B cell (primary cell): ENCODE data around the gene CDKN2D. TPM values are rescaled to one million over a fixed set of nuclear protein-coding genes. Genes with fewer than 3 reads are reported as not detected.

Experiments
- ATAC-seq: fragments of 200-7000 bp; cut with Tn5 transposase; one replicate; pipeline ENCODE4 v1.10.0; 2021; ENCODE audit warnings: low read depth, mild to moderate bottlenecking, moderate number of reproducible peaks, moderate library complexity
- CTCF ChIA-PET: fragments of 350-600 bp; sonication (Branson Sonifier 250); formaldehyde crosslinking; loops from one replicate; lab custom pipeline; 2021; ENCODE audit warnings: antibody characterized with exemption, inconsistent platforms; lab: Charles Lee
- POLR2A ChIA-PET: fragments of 350-600 bp; sonication (Branson Sonifier 250); formaldehyde crosslinking; loops from one replicate; lab custom pipeline; 2021; ENCODE audit warnings: antibody characterized with exemption; lab: Charles Lee
- DNase-seq: peaks from one replicate; pipeline ENCODE4 v3.0.0; 2013
- H2AFZ ChIP-seq: 2 replicates; pipeline ENCODE4 v1.6.1; 2012; ENCODE audit warnings: mild to moderate bottlenecking, low read depth, low read length; ENCODE audit not compliant: insufficient read depth, poor library complexity, severe bottlenecking
- H3K27ac ChIP-seq, 2 donors: 1 replicate in 1 of 2; 2 replicates in 1 of 2; pipeline ENCODE4 v1.5.1; 2012 to 2013; ENCODE audit warnings: low read length in 2 of 2, mild to moderate bottlenecking in 2 of 2, moderate library complexity in 1 of 2
- H3K27me3 ChIP-seq, 4 experiments: fragments of 200-600 bp in 1 of 4; sonication (generic) in 1 of 4; replicated peaks in 1 of 4; 1 replicate in 2 of 4; 2 replicates in 2 of 4; pipeline versions ENCODE4 v1.6.1 to v1.7.0; 2013 to 2016; ENCODE audit warnings: low read length in 3 of 4, mild to moderate bottlenecking in 2 of 4, mixed read lengths in 1 of 4, moderate library complexity in 1 of 4; ENCODE audit not compliant: insufficient read depth in 4 of 4, control insufficient read depth in 3 of 4; ENCODE audit errors: control extremely low read depth in 1 of 4
- H3K36me3 ChIP-seq, 2 experiments: replicated peaks in 1 of 2; 1 replicate in 1 of 2; 2 replicates in 1 of 2; pipeline versions ENCODE4 v1.6.1 to v1.7.1; 2013; ENCODE audit warnings: low read length in 1 of 2; ENCODE audit not compliant: insufficient read depth in 2 of 2, control insufficient read depth in 1 of 2; ENCODE audit errors: control extremely low read depth in 1 of 2, extremely low read depth in 1 of 2
- H3K4me1 ChIP-seq, 2 donors: fragments of 200-600 bp in 1 of 2; sonication (generic) in 1 of 2; 1 replicate in 1 of 2; 2 replicates in 1 of 2; pipeline versions ENCODE4 v1.5.1 to v1.6.1; 2013 to 2017; ENCODE audit warnings: low read length in 2 of 2; ENCODE audit not compliant: control insufficient read depth in 2 of 2, insufficient read depth in 2 of 2
- H3K4me2 ChIP-seq: replicated peaks from 2 replicates; pipeline ENCODE3; 2012; ENCODE audit warnings: mild to moderate bottlenecking, low read depth, low read length; ENCODE audit not compliant: poor library complexity, severe bottlenecking
- H3K4me3 ChIP-seq, 5 experiments: fragments of 200-600 bp in 1 of 5; sonication (generic) in 1 of 5; 1 replicate in 3 of 5; 2 replicates in 2 of 5; pipeline versions ENCODE4 v1.5.1 to v1.7.0; 2011 to 2016; ENCODE audit warnings: low read length in 4 of 5, mild to moderate bottlenecking in 4 of 5, low read depth in 2 of 5, control low read depth in 1 of 5, moderate library complexity in 1 of 5; ENCODE audit not compliant: insufficient read depth in 1 of 5; ENCODE audit errors: control extremely low read depth in 1 of 5, extremely low read depth in 1 of 5
- H3K79me2 ChIP-seq: fragments of 200-600 bp; sonication (generic); one replicate; pipeline ENCODE4 v1.6.0; 2016; ENCODE audit warnings: low read length; ENCODE audit not compliant: control insufficient read depth, insufficient read depth
- H3K9ac ChIP-seq: fragments of 200-600 bp; sonication (generic); 2 replicates; pipeline ENCODE4 v1.6.1; 2017; ENCODE audit warnings: mild to moderate bottlenecking, low read length, moderate library complexity
- H3K9me3 ChIP-seq, 3 donors: one replicate each; pipeline versions ENCODE4 v1.6.1 to v1.7.1; 2013; ENCODE audit warnings: low read length in 2 of 3; ENCODE audit not compliant: control insufficient read depth in 2 of 3, insufficient read depth in 1 of 3; ENCODE audit errors: control extremely low read depth in 1 of 3
- H4K20me1 ChIP-seq: 2 replicates; pipeline ENCODE4 v1.6.0; 2012; ENCODE audit warnings: mild to moderate bottlenecking, low read length; ENCODE audit not compliant: insufficient read depth, control insufficient read depth, poor library complexity, severe bottlenecking
- H3K27ac Mint-ChIP-seq: one replicate; pipeline ENCODE4 v1.8.0; 2021; ENCODE audit warnings: mixed read lengths
- H3K27me3 Mint-ChIP-seq: one replicate; pipeline ENCODE4 v1.8.0; 2021; ENCODE audit warnings: mixed read lengths
- H3K4me1 Mint-ChIP-seq: one replicate; pipeline ENCODE4 v1.8.0; 2021; ENCODE audit warnings: mixed read lengths
- H3K4me3 Mint-ChIP-seq: one replicate; pipeline ENCODE4 v1.8.0; 2021; ENCODE audit warnings: mixed read lengths
- H3K9me3 Mint-ChIP-seq: one replicate; pipeline ENCODE4 v1.8.0; 2022; ENCODE audit warnings: mixed read lengths; ENCODE audit not compliant: insufficient read depth
- EZH2 ChIP-seq: IDR thresholded peaks from 2 replicates; pipeline ENCODE4 v1.6.1; 2012; ENCODE audit warnings: borderline replicate concordance, low read depth, mild to moderate bottlenecking, moderate library complexity, low read length; ENCODE audit not compliant: insufficient read depth, poor library complexity, severe bottlenecking
- WGBS: methylation state at CpG from one replicate; pipeline ENCODE4 v1.1.5; 2013; ENCODE audit warnings: missing lambda C conversion rate; ENCODE audit not compliant: insufficient coverage; 5-methylcytosine and 5-hydroxymethylcytosine counted together
- intact Hi-C: fragments of 100-400 bp; cut with micrococcal nuclease; formaldehyde crosslinking; loops from one replicate; pipeline ENCODE4 v1.10.0; 2022
- polyA plus RNA-seq: library from polyadenylated mRNA; depleted of rRNA; stranded (reverse); fragments of >200 nt; gene quantifications from 2 replicates; pipeline ENCODE4 v1.2.3, GENCODE V29; 2012
- total RNA-seq, 2 donors: library from RNA; stranded (reverse); fragments of 120-200 nt in 1 of 2; gene quantifications; 1 replicate in 1 of 2; 2 replicates in 1 of 2; pipeline versions ENCODE4 v1.2.3 to v1.2.4, GENCODE V29; 2013 to 2022
- TF ChIP-seq, protein P1 (sequence below): fragments of 200-600 bp; IDR thresholded peaks from one replicate; pipeline ENCODE4 v1.8.0; 2022; ENCODE audit warnings: antibody characterized with exemption, mild to moderate bottlenecking

The CDKN2D gene
- total and polyA plus RNA-seq, 2 donors (not counting 1 experiment from before 2014, with no cell fraction given): 38.4 to 122 TPM

DNA sequence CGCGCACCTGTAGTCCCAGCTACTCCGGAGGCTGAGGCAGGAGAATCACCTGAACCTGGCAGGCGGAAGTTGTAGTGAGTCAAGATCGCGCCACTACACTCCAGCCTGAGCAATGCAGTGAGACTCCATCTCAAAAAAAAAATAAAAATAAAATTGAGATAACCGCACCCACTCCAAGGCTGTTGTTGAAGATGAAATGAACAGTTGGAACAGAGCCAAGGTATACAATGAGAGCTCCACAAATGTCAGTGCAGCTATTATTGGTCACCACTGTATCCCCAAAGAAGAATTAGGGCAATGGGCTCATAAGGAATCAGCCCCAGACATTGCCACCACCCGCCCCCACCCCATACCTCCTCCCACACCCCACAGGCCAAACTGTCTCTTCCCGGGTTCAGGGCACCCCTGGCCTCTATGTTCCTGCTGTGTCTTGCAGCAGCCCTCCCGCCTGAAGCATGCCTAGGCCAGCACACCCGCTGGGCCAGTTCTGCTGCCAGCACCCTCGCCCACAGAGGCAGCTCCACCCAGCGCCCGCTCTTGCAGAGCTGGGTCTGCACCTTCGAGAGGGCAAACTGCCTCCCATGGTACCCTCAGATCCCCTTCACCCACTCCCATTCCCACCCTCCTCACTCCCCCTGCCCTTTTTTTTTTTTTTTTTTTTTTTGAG is 48.0 kb downstream of the CDKN2D start:
- Histone ChIP-seq H2AFZ (no peak overlapping the region), H3K9me3 (peaks cover 0 to 8% (median 0%) of the 10 kb centered on the region in 3 donors), H3K4me2 (no peak overlapping the region), H4K20me1 (no peaks in the 10 kb centered on the region), H3K36me3 (no peaks in the 10 kb centered on the region), H3K9ac (no peak overlapping the region), H3K27ac (no peak overlapping the region), H3K4me3 (no peak overlapping the region), H3K27me3 (peaks cover 1 to 54% (median 24%) of the 10 kb centered on the region in 4 experiments), H3K79me2 (no peaks in the 10 kb centered on the region), H3K4me1 (peaks cover 25 to 27% of the 10 kb centered on the region in 2 donors)
- DNase-seq (no peak), ATAC-seq (no peak)
- intact Hi-C loops: no loop called here
- WGBS: 93% methylated on average over 11 of the region's 15 CpGs
- TF ChIP-seq EZH2: no peak
- TF ChIP-seq, protein P1, sequence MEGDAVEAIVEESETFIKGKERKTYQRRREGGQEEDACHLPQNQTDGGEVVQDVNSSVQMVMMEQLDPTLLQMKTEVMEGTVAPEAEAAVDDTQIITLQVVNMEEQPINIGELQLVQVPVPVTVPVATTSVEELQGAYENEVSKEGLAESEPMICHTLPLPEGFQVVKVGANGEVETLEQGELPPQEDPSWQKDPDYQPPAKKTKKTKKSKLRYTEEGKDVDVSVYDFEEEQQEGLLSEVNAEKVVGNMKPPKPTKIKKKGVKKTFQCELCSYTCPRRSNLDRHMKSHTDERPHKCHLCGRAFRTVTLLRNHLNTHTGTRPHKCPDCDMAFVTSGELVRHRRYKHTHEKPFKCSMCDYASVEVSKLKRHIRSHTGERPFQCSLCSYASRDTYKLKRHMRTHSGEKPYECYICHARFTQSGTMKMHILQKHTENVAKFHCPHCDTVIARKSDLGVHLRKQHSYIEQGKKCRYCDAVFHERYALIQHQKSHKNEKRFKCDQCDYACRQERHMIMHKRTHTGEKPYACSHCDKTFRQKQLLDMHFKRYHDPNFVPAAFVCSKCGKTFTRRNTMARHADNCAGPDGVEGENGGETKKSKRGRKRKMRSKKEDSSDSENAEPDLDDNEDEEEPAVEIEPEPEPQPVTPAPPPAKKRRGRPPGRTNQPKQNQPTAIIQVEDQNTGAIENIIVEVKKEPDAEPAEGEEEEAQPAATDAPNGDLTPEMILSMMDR: no peak
- H3K27ac Mint-ChIP-seq: no peak overlapping the region
- ChIA-PET CTCF (interaction anchor here (0.5 to 1.2 kb wide), 2 partner anchors 41 to 61 kb away, joined by 3 read pairs; no protein-coding TSS in a partner anchor), POLR2A (no interaction called here)
- H3K4me3 Mint-ChIP-seq: no peak overlapping the region
- no peaks in the 10 kb centered on the region for H3K9me3 Mint-ChIP-seq
- peaks cover 32% of the 10 kb centered on the region for H3K27me3 Mint-ChIP-seq
- peaks cover 24% of the 10 kb centered on the region for H3K4me1 Mint-ChIP-seq

DNA sequence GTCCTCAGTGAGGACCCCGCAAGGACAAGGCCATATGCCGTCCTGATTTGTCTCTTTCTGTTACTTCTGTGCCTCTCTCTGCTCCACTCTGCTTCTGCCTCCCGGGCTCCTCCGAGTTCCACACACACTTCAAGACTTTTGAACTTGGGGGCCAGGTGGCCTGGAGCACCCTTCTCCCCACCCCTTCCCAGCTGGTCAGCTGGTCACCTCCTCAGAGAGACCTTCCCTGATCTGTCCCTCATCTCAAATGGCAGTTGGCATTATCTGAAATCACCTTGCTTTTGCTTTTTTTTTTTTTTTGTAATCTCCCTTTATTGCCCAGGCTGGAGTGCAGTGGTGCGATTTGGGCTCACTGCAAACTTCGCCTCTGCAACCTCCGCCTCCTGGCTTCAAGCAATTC is 49.4 kb downstream of the CDKN2D start:
- Histone ChIP-seq H3K9me3 (peaks cover 0 to 13% (median 0%) of the 10 kb centered on the region in 3 donors), H3K36me3 (no peaks in the 10 kb centered on the region), H3K27ac (no peak overlapping the region), H3K4me1 (peaks cover 31 to 33% of the 10 kb centered on the region in 2 donors), H2AFZ (no peak overlapping the region), H3K27me3 (peaks cover 2 to 68% (median 35%) of the 10 kb centered on the region in 4 experiments), H3K9ac (no peak overlapping the region), H3K4me3 (no peak overlapping the region), H3K79me2 (no peaks in the 10 kb centered on the region), H4K20me1 (no peaks in the 10 kb centered on the region), H3K4me2 (peak overlapping the region; percentile 55)
- ATAC-seq (no peak), DNase-seq (no peak)
- H3K9me3 Mint-ChIP-seq: no peaks in the 10 kb centered on the region
- H3K4me1 Mint-ChIP-seq: peaks cover 30% of the 10 kb centered on the region
- H3K27me3 Mint-ChIP-seq: peaks cover 40% of the 10 kb centered on the region
- H3K4me3 Mint-ChIP-seq: peak overlapping the region; percentile 35
- CTCF ChIA-PET: interaction anchor here (1.7 kb wide), 1 partner anchor 22 kb away, joined by 4 read pairs; no protein-coding TSS in a partner anchor
- WGBS: 80% methylated on average over 7 of the region's 7 CpGs
- POLR2A ChIA-PET: no interaction called here
- TF ChIP-seq, protein P1: no peak
- no peak for TF ChIP-seq EZH2
- intact Hi-C loops: no loop called here
- H3K27ac Mint-ChIP-seq: no peak overlapping the region
